GM19372 (cell line): ENCODE results near the gene ANKDD1A.

ENCODE experiments used
- ATAC-seq: cut with Tn5 transposase; IDR thresholded peaks from one replicate; pipeline ENCODE4 v1.9.1; 2021; ENCODE audit warnings: mild to moderate bottlenecking, low read depth, moderate library complexity; ENCODE audit not compliant: unreplicated experiment

Gene ANKDD1A

DNA sequence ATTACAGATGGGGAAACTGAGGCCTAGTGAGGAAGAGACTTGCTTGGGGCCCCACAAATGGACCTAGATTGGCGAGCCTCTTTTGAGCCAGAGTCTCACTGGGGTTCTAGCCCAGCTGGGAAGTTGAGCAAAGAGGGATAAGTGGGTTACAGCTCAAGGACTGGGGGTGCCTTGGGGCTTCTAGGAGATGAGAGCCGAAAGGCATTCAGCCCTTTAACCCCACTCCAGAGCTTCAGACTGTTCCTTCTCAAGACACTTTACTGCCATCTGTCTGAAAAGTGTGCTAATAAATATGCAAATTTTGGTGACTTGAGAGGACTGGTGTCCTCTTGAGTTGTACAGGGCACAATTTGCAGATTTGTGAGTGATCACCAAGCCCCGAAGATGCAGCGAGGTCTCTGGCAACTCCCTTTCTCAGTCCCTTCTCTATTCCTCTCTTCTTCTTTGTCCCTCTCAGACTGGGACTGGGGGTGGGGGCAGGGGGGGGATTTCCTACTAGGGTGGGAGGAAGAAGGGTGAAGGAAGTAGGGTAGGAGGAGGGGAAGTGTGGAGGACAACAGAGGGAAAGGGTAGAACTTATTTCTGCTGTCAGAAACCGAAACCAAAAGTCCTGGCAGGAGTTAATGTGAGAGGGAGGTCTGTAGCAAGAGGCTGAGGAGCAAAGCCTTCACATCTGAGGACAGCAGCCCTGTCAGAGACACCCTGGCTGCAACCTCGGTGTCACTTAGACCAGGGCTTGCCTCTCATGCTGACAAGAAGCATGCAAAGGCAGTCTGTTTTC is 16.2 kb upstream of the ANKDD1A start:
- no peak for ATAC-seq

DNA sequence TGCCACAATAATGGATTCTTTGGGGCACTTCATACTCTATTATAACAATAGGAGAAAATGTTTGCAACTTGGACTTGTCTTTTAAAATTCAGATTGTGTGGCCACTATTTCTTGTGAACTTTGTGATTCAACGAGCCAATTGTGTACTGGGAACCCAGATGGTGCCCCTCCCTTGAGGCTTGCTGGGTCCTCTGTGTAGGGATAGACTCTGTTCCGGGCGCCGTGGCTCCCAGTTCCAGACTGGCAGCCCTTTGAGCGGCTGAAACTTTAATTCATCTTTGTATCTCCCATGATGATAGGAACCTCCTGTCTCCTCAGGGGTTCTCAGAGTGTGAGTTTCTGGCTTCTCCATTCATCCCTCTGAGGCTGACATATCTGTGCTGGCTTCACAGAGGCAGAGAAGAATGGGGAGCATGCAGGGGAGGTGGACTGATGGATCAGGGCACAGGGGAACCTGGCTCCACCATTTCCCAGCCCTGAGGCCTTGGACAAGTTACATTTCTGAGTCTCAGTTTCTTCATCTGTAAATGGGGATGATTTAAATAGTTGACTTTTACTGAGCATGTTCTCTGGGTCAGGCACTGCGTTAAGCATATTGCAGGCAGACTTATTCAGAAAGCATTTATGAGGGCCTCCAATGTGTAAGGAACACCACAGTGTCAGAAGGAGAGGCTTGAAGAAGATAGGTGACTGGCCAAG is 15.2 kb upstream of the ANKDD1A start:
- no peak for ATAC-seq

DNA sequence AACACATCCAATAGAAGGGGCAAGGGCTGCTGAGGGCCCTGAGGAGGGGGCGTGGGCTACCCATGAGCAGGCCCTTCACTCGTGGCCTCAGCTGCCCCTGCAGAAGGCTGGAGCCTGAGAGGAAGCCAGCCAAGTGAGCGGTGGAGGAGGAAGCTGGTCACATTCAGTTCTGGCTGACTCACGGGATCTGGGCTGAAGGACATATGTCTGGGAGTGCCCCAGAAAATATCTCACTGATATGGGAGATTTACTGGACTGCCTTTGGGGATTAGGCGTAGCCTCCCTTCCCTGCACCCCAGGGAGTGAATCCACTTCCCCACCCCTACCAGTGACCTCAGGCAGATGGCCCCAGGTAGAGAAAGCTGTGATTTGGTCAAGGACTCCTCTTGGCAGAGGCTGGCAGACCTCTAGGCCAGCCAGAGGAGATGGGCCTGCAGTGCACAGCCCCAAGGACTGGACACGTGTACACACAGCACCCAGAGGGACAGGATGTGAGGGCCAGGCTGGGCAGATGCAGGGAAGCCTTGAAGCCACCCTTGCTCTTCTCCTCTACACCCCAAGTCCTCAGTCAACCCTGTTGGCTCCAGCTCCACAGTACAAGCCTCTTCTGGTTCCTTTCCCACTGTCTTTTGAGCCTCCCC is 14.2 kb upstream of the ANKDD1A start:
- no peak for ATAC-seq

DNA sequence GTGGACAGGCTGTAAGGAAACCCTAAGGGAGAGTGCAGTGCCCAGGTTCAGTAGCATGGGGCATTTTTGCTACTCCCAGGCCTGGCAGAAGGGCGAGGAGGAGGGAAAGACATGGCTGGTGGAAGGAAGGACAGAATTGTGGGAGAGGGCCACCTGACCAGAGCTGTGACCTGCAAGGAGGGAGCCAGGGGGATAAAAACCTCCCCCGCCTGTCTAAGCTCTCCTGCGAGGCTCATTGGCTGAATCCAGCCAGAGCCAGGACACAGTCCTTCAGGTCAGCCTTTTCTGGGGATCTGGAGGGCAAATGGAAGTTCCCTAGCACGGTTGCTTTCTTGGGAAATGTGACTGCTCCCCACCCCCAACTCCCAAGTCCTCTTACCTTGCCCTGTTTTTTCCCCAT is 13.3 kb upstream of the ANKDD1A start:
- ATAC-seq: no peak

DNA sequence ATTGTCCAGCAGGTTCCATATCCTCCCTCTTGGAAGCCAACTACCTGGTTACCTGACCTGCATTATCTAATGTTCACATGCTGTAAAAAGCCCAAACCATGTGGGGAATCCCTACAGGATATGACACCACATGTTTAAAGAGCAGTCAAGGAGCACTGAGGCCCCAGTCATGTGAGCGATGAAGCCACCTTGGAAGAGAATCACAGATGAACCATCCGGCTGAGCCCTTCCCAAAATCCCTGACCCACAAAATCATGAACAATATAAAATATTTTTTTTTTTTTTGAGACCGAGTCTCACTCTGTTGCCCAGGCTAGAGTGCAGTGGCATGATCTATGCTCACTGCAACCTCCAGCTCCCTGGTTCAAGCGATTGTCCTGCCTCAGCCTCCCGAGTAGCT is 10.6 kb upstream of the ANKDD1A start:
- ATAC-seq: no peak

DNA sequence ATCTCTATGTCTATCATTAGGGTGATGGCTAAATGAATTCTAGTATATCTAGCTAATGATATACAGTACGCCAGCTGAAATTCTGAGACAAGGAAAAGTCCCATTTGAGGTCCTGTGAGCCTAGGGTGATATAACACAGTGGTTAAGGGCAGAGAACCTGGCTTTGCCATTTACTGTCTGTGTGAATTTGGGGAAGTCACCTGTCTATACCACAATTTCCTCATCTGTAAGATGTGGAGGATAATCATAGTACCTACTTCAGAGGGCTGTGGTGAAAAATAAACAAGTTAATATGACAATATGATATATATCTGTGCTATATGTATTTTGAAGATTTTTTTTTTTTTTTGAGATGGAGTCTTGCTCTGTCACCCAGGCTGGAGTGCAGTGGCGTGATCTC is 9.8 kb upstream of the ANKDD1A start:
- no peak for ATAC-seq

DNA sequence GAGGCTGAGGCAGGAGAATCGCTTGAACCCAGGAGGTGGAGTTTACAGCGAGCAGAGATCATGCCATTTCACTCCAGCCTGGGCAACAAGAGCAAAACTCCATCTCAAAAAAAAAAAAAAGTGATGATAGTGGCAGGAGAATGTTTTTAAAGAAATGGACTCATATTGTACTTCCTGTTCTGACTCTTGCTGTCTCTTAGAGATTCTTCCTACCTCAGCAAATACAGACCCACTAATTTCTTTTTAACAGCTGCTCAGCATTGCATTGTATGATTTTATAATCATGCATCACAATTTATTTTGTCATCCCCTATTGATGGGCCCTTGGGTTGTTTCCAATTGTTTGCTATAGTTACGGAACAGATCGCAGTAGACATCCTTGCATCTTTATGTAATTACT is 8.8 kb upstream of the ANKDD1A start:
- no peak for ATAC-seq

DNA sequence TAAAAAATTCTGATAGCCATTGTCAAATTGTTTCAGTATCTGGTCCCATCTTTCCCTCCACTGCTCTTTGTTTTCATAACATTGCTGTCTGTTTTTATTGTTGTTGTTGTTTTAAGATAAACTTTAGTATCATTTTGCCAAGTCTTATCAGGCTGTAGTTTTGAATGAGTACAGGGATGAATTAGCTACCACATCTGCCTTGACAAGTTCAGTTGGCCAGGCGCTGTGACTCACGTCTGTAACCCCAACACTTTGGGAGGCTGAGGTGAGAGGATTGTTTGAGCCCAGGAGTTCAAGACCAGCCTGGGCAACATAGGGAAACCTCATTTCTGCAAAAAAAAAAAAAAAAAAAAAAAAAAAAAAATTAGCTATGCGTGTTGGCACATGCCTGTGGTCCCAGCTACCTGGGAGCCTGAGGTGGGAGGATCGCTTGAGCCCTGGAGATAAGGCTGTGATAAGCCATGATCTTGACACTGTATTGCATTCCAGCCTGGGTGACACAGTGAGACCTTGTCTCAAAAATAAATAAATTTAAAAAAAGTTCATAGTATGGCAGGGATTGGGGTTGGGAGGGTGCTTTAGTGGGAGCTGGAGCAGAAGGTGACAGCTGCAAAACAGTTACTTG is 8.3 kb upstream of the ANKDD1A start:
- no peak for ATAC-seq

DNA sequence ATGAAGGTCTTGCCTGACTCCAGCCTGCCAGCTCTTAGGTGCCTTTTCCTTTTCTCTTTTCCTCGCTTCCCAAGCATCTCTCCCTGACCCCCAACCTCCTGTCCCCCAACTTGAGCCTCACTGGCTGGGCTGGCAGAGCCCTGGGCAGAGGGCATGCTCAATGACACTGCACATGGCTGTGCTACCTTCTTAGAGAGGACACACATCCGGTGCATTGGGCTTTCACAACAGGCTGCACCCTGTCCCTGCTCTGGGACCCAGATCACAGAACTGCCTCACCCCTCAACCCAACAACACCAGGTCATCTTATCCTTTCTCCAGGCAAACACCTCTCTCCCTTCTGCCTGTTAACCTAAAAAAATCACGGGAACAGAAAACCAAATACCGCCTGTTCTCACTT is 7.5 kb upstream of the ANKDD1A start:
- ATAC-seq: no peak

DNA sequence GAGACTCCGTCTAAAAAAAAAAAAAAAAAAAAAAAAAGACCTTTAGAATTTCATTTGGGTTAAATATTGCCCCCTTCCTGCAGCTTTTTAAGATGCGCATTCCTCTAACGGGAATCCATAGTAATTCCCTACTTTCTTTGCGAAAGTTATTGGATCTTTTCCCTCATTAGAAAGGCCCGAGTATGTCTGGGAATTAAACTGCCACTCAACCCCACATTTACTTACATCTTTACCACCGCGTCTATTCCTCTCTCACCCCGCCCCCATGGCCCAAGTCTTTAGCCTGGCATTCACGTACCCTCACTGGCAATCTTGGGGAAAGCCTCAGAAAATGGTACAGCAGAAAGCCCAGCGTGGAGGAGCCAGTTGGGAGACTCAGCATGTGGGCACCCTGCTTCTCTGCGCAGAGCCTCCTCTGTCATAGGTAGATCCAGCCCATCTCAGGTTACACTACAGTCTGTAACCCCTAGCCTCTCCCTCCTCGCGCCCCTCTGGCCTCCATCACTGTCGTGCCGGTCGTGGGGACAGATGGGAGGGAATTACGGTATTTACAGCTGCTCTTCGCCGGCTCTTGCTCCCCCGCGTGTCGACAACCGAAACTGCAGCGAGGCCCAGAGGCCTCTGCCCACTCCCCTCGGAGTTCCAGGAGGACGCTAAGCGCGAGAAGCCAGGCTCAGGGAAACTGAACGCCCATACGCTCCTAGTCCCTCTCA is 6.4 kb upstream of the ANKDD1A start:
- no peak for ATAC-seq

DNA sequence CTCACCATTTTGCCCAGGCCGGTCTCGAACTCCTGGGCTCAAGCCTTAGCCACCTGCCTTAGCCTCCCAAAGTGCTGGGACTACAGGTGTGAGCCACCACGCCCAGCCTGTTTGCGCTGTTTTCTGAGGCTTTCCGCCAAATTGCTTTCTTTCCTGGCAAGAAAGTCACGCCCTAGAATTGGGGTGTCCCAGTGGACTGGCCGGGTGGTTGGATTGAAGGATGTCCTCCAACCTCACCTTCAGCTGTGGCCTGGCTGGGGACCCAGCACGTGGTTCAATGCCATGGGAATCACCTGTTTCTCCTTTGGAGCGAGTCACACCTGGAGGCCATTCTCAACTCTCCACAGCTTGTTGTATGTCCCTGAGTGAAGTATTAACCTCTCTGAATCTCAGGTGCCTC is 5.8 kb upstream of the ANKDD1A start:
- ATAC-seq: no peak

DNA sequence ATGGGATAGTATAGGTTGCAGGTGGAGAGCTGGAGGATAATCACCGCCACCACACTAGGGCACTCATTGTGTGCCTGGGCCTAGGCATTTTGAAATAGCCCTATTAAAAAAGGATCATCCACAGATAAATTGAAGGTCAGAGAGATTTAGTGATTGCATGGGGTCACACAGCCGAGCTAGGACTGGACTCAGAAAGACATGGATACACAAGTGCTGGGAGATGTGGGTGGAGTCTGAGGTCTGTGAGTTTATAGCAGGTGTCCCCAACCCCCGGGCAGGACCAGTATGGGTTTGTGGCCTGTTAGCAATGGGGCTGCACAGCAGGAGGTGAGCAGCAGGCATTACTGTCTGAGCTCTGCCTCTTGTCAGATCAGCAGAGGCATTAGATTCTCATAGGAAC is 5.3 kb upstream of the ANKDD1A start:
- ATAC-seq: no peak

DNA sequence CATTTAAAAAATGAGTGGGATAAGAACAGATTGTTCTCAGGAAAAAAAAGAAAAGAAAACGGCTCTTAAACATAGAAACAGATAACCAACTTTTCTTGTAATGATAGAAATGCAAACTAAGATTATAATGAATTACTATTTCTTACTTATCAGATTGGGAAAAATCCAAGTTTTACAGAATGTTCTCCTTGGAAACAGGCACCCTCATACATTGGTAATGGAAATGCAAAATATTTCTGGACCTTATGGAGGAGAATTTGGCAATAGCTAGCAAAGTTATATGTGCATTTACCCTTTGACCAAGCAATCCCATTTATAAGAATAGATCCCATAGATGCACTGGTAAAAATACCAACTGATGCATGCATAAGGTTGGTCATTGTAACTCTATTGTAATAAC is 3.7 kb upstream of the ANKDD1A start:
- ATAC-seq: no peak

DNA sequence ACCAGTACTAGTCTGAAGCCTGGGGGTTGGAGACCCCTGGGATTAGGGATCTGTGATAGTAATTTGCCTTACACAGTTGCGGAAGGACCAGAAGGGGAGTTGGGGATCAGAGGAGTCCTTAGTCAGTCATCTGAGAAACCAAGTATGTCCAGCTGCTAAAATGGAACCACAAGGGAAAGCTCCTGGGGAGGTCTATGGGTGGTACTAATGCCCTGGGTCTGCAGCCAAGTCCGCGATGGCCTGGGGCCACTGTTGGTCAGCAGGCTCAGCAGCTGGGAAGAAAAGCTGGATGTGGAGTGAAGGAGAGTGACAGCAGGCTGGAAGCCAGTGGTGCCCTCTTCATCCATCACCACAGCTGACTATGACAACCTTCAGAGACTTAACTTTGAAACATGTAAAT is 2.2 kb upstream of the ANKDD1A start:
- ATAC-seq: no peak

DNA sequence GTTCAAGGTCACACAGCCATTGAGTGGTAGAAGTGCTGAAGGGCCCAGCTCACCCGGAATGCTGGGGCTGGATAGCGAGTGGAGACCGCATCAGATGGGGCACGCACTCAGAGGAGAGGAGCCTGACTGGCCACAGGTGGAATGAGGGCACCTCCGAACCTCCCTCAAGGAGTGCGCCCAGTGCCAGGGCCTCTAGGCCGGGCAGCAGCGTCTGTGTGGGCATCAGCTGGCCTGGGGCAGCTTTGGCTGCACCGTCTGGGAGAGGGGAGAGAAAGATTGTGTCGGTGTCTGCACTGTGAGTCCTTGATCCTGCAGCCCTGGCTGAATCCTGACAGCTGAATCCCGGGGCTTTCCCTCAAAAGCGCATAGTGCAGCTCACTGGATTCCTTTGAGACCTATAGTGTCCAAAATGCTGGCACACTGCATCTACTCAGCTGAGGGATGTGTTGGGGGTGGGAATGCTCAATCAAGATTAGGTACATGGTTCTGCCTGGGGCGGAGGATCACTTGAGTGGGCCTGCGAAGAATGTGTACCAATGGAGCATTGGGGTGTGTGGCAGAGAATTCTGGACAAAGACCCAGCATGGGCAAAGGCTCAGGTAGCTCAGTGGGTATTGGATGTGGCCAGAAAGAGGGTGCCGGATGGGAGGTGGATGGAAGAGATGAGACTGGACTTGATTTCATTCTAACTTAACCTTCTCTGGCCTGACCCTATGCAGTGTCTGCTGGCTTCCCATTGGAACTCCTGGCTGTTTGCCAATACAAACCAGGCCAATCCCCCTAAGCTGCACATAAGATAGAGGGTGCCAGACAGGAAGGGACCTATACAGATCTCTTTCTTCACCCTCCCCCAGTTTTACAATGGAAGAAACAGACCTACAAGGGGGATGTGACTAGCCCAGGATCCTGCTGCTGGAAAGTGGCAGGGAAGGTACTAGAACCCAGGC is 950 bp downstream of the ANKDD1A start:
- no peak for ATAC-seq

DNA sequence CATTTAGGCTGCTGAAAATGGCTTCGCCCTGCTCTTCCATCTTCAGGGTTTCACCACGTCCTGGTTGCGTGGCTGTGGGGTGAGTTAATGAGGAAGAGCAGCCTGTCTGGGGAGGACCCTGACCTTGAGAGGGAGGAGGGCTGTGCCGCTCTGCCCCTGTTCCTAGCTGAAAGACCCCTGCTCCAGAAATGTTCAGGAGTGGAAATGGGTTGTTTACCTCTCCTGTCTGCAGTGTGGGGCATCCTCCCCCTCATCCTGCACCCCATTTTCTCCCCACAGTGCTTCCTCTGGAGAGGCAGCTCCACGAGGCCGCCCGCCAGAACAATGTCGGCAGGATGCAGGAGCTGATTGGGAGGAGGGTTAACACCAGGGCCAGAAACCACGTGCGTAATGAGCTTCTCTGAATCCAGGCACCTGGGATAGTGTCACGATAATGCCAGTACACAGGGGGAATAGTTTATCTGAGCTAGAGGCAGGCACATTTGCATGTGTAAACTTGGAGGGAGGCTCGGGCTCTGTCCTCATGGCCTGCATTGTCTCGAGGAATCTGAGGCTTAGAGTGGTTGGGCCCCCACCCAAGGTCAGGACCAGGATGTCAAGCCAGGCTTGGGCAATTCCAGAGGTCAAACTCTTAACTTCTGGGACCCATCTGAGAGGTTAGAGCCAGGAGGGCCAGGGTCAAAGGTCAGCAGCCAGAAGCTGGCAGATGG is 4.0 kb downstream of the ANKDD1A start:
- ATAC-seq: no peak

DNA sequence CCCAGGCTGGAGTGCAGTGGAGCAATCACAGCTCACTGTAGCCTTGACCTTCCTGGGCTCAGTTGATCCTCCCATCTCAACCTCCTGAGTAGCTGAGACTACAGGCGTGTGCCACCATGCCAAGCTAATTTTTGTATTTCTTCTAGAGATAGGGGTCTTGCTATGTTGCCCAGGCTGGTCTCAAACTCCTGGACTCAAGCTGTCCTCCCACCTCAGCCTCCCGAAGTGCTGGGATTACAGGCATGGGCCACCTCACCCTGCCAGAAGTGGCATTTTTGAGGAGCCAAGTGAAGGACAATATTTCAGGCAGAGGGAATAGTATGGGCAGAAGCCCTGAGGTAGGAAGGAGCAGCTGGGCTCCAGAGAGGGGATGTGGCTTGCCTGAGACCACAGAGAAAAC is 4.7 kb downstream of the ANKDD1A start:
- no peak for ATAC-seq

DNA sequence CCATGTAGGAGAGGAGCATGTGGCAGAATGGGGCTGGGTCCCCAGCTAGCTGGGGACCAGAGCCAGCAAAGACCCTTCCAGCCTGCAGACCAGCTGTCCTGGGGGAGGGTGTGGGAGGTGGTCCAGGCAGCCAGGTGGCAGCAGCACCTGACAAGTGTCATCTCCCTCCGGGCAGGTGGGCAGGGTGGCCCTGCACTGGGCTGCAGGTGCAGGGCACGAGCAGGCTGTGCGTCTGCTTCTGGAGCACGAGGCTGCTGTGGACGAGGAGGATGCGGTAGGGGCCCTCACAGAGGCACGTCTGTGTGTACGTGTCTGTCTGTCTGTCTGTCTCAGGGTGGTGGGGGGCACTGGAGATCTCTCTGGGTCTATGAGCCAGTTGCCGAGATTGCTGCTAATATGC is 5.5 kb downstream of the ANKDD1A start:
- ATAC-seq: no peak

DNA sequence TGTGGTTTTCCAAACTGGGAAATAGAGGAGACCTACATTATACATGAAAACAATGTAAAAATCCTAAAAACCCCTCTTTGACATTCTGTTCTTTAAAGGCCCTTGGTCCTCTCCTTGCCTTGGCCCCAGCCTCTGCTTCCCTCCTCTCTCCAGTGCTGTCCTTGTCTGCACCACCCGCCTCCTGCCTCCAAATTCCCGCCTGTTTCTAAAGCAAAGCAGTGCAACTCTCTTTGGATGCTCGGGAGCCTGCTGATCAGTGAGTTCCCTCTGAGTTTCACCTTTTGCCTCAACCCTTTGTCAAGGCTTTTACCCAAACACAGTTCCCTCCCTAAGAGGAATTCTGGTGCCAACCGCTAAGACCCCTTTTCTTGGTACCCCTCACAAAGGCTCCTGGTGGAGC is 8.0 kb downstream of the ANKDD1A start:
- no peak for ATAC-seq
